Osteoblast (primary cell): Measurements from ENCODE around the gene NFKBIL1. TPM values are rescaled to one million over a fixed set of nuclear protein-coding genes. Genes with fewer than 3 reads are reported as not detected.

Experiments used
- DNase-seq: peaks from one replicate; pipeline ENCODE4 v3.0.0; 2011; ENCODE audit warnings: low spot score, mixed read lengths; ENCODE audit not compliant: insufficient read length; ENCODE audit errors: missing footprints
- H2AFZ ChIP-seq: 2 replicates; pipeline ENCODE4 v1.6.0; 2011; ENCODE audit warnings: mild to moderate bottlenecking, low read length
- H3K27ac ChIP-seq: 2 replicates; pipeline ENCODE4 v1.5.1; 2011; ENCODE audit warnings: mild to moderate bottlenecking, low read depth, low read length, moderate library complexity
- H3K27me3 ChIP-seq: 2 replicates; pipeline ENCODE4 v1.6.0; 2012; ENCODE audit warnings: mild to moderate bottlenecking, control low read depth, inconsistent platforms, low read length, moderate library complexity; ENCODE audit not compliant: insufficient read depth
- H3K36me3 ChIP-seq: 2 replicates; pipeline ENCODE4 v1.5.1; 2011; ENCODE audit warnings: mild to moderate bottlenecking, low read length, control low read depth, moderate library complexity; ENCODE audit not compliant: insufficient read depth
- H3K4me1 ChIP-seq: 2 replicates; pipeline ENCODE4 v1.5.1; 2011; ENCODE audit warnings: mild to moderate bottlenecking, low read length, control low read depth, moderate library complexity; ENCODE audit not compliant: insufficient read depth
- H3K4me2 ChIP-seq: 2 replicates; pipeline ENCODE4 v1.6.0; 2011; ENCODE audit warnings: mild to moderate bottlenecking, low read length; ENCODE audit not compliant: insufficient read depth
- H3K4me3 ChIP-seq: fragments of 200-600 bp; sonication (generic); 3 replicates; pipeline ENCODE4 v1.5.1; 2012; ENCODE audit warnings: mild to moderate bottlenecking, low read length, inconsistent platforms; ENCODE audit not compliant: insufficient read depth
- H3K79me2 ChIP-seq: 2 replicates; pipeline ENCODE4 v1.6.0; 2012; ENCODE audit warnings: mild to moderate bottlenecking, low read length, control low read depth, inconsistent platforms; ENCODE audit not compliant: insufficient read depth
- H3K9me3 ChIP-seq: 2 replicates; pipeline ENCODE4 v1.5.1; 2011; ENCODE audit warnings: low read depth, low read length, control low read depth
- H4K20me1 ChIP-seq: 2 replicates; pipeline ENCODE4 v1.6.0; 2012; ENCODE audit warnings: mild to moderate bottlenecking, low read length, control low read depth; ENCODE audit not compliant: insufficient read depth
- CTCF ChIP-seq: IDR thresholded peaks from 2 replicates; pipeline ENCODE4 v1.5.1; 2011; ENCODE audit warnings: mild to moderate bottlenecking, low read depth, low read length, moderate library complexity; ENCODE audit errors: extremely low read depth
- total RNA-seq: library from RNA; depleted of rRNA; stranded (reverse); fragments of >200 nt; gene quantifications from 2 replicates; pipeline ENCODE4 v1.2.3, GENCODE V29; 2012

Gene NFKBIL1
- total RNA-seq, 1 donor, result 56.8 TPM

- peaks cover 11% of the 10 kb centered on the region for H3K4me1 ChIP-seq
- H3K4me2 ChIP-seq, result no peak overlapping the region
- peaks cover 29% of the 10 kb centered on the region for H3K36me3 ChIP-seq
- peaks cover 8% of the 10 kb centered on the region for H3K79me2 ChIP-seq
- DNase-seq, result no peak
- no peak overlapping the region for H2AFZ ChIP-seq
- H3K27ac ChIP-seq, result no peak overlapping the region
- no peaks in the 10 kb centered on the region for H3K27me3 ChIP-seq
- no peak for TF ChIP-seq CTCF
- H3K9me3 ChIP-seq, result no peaks in the 10 kb centered on the region
- H3K4me3 ChIP-seq, result no peak overlapping the region
- H4K20me1 ChIP-seq, result no peaks in the 10 kb centered on the region
Observed at GRCh38 chr6:31510007-31510406, 37.4 kb upstream of the NFKBIL1 start.

- no peak overlapping the region for H3K27ac ChIP-seq
- peak; percentile 86 for DNase-seq
- H3K27me3 ChIP-seq, result no peaks in the 10 kb centered on the region
- H4K20me1 ChIP-seq, result no peaks in the 10 kb centered on the region
- TF ChIP-seq CTCF, result no peak
- H3K4me3 ChIP-seq, result no peak overlapping the region
- H3K9me3 ChIP-seq, result no peaks in the 10 kb centered on the region
- H3K36me3 ChIP-seq, result peaks cover 14% of the 10 kb centered on the region
- H3K79me2 ChIP-seq, result no peaks in the 10 kb centered on the region
- peaks cover 15% of the 10 kb centered on the region for H3K4me1 ChIP-seq
- no peak overlapping the region for H2AFZ ChIP-seq
- peak overlapping the region; percentile 38 for H3K4me2 ChIP-seq
Observed at GRCh38 chr6:31513456-31514165, 33.8 kb upstream of the NFKBIL1 start.

- H3K9me3 ChIP-seq, result no peaks in the 10 kb centered on the region
- H3K27me3 ChIP-seq, result peaks cover 2% of the 10 kb centered on the region
- H3K36me3 ChIP-seq, result no peaks in the 10 kb centered on the region
- H3K79me2 ChIP-seq, result no peaks in the 10 kb centered on the region
- TF ChIP-seq CTCF, result no peak
- no peak overlapping the region for H2AFZ ChIP-seq
- no peak overlapping the region for H3K4me2 ChIP-seq
- H3K27ac ChIP-seq, result no peak overlapping the region
- no peak for DNase-seq
- H3K4me3 ChIP-seq, result no peak overlapping the region
- H3K4me1 ChIP-seq, result peaks cover 11% of the 10 kb centered on the region
- H4K20me1 ChIP-seq, result no peaks in the 10 kb centered on the region
Observed at GRCh38 chr6:31521835-31522234, 25.6 kb upstream of the NFKBIL1 start.

- no peak for DNase-seq
- H3K27ac ChIP-seq, result peak overlapping the region; percentile 52
- H3K4me2 ChIP-seq, result no peak overlapping the region
- H2AFZ ChIP-seq, result peak overlapping the region; percentile 35
- H3K36me3 ChIP-seq, result peaks cover 2% of the 10 kb centered on the region
- H3K4me3 ChIP-seq, result no peak overlapping the region
- peaks cover 17% of the 10 kb centered on the region for H3K4me1 ChIP-seq
- no peaks in the 10 kb centered on the region for H3K79me2 ChIP-seq
- peaks cover 2% of the 10 kb centered on the region for H3K27me3 ChIP-seq
- H4K20me1 ChIP-seq, result peaks cover 11% of the 10 kb centered on the region
- no peaks in the 10 kb centered on the region for H3K9me3 ChIP-seq
- TF ChIP-seq CTCF, result no peak
Observed at GRCh38 chr6:31525553-31525931, 21.9 kb upstream of the NFKBIL1 start.
